ENCODE results near the gene STXBP5L.

DNA sequence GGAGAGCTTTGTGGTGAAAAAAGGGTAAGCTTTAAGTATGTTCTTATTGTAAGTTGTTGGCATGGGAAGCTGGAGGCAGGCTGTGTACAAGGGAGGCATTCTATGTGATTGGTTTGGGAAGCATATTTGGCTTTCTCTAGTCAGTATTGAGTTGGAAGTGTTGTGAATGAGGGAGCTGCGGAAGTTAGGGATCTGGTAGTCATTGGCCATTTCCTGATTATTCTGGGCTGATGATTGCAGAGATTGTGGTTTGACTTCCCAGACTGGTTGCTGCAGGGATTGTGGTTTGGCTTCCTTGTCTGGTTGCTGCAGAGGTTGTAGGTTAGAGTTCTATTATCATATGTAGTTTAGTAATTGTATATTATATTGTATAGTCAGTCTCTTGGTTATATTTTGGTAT is 21.0 kb downstream of the STXBP5L start:
- TF ChIP-seq EP300 (IDR thresholded peaks at IDR 0.05; ENCODE audit: borderline replicate concordance in 1 of 2, low read depth in 1 of 2, low read length in 1 of 2) (no peak), POLR2AphosphoS5 (IDR thresholded peaks at IDR 0.05; ENCODE audit: low read depth, low read length) (no peak), FOSL2 (IDR thresholded peaks at IDR 0.05; ENCODE audit: borderline replicate concordance, low read depth) (no peak), SMC3 (IDR thresholded peaks at IDR 0.05; ENCODE audit: low read depth, low read length) (no peak), NRF1 (IDR thresholded peaks at IDR 0.05; ENCODE audit: low read depth, low read length) (no peak), GATA2 (CRISPR knock-in tag; IDR thresholded peaks at IDR 0.05) (no peak), ELF1 (IDR thresholded peaks at IDR 0.05) (no peak)
- TF ChIP-seq, protein P1, sequence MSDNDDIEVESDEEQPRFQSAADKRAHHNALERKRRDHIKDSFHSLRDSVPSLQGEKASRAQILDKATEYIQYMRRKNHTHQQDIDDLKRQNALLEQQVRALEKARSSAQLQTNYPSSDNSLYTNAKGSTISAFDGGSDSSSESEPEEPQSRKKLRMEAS (IDR thresholded peaks at IDR 0.05; ENCODE audit: low read depth), result no peak
- TF ChIP-seq, protein P2, sequence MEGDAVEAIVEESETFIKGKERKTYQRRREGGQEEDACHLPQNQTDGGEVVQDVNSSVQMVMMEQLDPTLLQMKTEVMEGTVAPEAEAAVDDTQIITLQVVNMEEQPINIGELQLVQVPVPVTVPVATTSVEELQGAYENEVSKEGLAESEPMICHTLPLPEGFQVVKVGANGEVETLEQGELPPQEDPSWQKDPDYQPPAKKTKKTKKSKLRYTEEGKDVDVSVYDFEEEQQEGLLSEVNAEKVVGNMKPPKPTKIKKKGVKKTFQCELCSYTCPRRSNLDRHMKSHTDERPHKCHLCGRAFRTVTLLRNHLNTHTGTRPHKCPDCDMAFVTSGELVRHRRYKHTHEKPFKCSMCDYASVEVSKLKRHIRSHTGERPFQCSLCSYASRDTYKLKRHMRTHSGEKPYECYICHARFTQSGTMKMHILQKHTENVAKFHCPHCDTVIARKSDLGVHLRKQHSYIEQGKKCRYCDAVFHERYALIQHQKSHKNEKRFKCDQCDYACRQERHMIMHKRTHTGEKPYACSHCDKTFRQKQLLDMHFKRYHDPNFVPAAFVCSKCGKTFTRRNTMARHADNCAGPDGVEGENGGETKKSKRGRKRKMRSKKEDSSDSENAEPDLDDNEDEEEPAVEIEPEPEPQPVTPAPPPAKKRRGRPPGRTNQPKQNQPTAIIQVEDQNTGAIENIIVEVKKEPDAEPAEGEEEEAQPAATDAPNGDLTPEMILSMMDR (IDR thresholded peaks at IDR 0.05), result no peak
- TF ChIP-seq, protein P3, sequence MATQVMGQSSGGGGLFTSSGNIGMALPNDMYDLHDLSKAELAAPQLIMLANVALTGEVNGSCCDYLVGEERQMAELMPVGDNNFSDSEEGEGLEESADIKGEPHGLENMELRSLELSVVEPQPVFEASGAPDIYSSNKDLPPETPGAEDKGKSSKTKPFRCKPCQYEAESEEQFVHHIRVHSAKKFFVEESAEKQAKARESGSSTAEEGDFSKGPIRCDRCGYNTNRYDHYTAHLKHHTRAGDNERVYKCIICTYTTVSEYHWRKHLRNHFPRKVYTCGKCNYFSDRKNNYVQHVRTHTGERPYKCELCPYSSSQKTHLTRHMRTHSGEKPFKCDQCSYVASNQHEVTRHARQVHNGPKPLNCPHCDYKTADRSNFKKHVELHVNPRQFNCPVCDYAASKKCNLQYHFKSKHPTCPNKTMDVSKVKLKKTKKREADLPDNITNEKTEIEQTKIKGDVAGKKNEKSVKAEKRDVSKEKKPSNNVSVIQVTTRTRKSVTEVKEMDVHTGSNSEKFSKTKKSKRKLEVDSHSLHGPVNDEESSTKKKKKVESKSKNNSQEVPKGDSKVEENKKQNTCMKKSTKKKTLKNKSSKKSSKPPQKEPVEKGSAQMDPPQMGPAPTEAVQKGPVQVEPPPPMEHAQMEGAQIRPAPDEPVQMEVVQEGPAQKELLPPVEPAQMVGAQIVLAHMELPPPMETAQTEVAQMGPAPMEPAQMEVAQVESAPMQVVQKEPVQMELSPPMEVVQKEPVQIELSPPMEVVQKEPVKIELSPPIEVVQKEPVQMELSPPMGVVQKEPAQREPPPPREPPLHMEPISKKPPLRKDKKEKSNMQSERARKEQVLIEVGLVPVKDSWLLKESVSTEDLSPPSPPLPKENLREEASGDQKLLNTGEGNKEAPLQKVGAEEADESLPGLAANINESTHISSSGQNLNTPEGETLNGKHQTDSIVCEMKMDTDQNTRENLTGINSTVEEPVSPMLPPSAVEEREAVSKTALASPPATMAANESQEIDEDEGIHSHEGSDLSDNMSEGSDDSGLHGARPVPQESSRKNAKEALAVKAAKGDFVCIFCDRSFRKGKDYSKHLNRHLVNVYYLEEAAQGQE (IDR thresholded peaks at IDR 0.05; ENCODE audit: low read depth, low read length), result no peak
